ENCODE results near the gene IFRD2.

GRCh38 chr3:50278880-50279224 lies 13.4 kb downstream of the IFRD2 start, which contains the start of gene LSMEM2:
- TF ChIP-seq, protein P1, sequence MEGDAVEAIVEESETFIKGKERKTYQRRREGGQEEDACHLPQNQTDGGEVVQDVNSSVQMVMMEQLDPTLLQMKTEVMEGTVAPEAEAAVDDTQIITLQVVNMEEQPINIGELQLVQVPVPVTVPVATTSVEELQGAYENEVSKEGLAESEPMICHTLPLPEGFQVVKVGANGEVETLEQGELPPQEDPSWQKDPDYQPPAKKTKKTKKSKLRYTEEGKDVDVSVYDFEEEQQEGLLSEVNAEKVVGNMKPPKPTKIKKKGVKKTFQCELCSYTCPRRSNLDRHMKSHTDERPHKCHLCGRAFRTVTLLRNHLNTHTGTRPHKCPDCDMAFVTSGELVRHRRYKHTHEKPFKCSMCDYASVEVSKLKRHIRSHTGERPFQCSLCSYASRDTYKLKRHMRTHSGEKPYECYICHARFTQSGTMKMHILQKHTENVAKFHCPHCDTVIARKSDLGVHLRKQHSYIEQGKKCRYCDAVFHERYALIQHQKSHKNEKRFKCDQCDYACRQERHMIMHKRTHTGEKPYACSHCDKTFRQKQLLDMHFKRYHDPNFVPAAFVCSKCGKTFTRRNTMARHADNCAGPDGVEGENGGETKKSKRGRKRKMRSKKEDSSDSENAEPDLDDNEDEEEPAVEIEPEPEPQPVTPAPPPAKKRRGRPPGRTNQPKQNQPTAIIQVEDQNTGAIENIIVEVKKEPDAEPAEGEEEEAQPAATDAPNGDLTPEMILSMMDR (conservative IDR thresholded peaks at IDR 0.05 in 1 of 2, IDR thresholded peaks at IDR 0.05 in 1 of 2; ENCODE audit: low read depth in 1 of 2, low read length in 2 of 2) = no peak
- TF ChIP-seq EZH2 (IDR thresholded peaks at IDR 0.05; ENCODE audit: low read length, missing control alignments) = no peak
